HG03025 (cell line): ENCODE data around the gene TJP1.
"Not testable (repeated sequence)": the region's sequence is repeated elsewhere in the genome, so short reads cannot be mapped to it uniquely, and the experiment has no call there.

Experiments
- ATAC-seq: cut with Tn5 transposase; IDR thresholded peaks from one replicate; pipeline ENCODE4 v1.9.1; 2021; ENCODE audit warnings: mild to moderate bottlenecking, moderate library complexity; ENCODE audit not compliant: unreplicated experiment, low FRiP score

Gene TJP1

GRCh38 chr15:29802411-29802810, 19.9 kb downstream of the TJP1 start:
- no peak for ATAC-seq

- ATAC-seq = no peak
Measured at GRCh38 chr15:29800491-29801366, 21.5 kb downstream of the TJP1 start.

- ATAC-seq = no peak
Measured at GRCh38 chr15:29799859-29800258, 22.4 kb downstream of the TJP1 start.

GRCh38 chr15:29795610-29796009, 26.7 kb downstream of the TJP1 start:
- no peak for ATAC-seq

- no peak for ATAC-seq
Measured at GRCh38 chr15:29792426-29793159, 29.7 kb downstream of the TJP1 start.

- ATAC-seq = no peak
Measured at GRCh38 chr15:29790607-29791006, 31.7 kb downstream of the TJP1 start.

- ATAC-seq = no peak
Measured at GRCh38 chr15:29789871-29790270, 32.4 kb downstream of the TJP1 start.

- no peak for ATAC-seq
Measured at GRCh38 chr15:29788433-29789034, 33.7 kb downstream of the TJP1 start.

- no peak for ATAC-seq
Measured at GRCh38 chr15:29787767-29788166, 34.5 kb downstream of the TJP1 start.

GRCh38 chr15:29785642-29786041, 36.6 kb downstream of the TJP1 start:
- no peak for ATAC-seq

- no peak for ATAC-seq
Measured at GRCh38 chr15:29785136-29785535, 37.1 kb downstream of the TJP1 start.

- ATAC-seq = no peak
Measured at GRCh38 chr15:29784413-29784812, 37.9 kb downstream of the TJP1 start.

GRCh38 chr15:29782816-29783215, 39.5 kb downstream of the TJP1 start:
- ATAC-seq = not testable (repeated sequence)

- no peak for ATAC-seq
Measured at GRCh38 chr15:29778382-29778781, 43.9 kb downstream of the TJP1 start.

- ATAC-seq = no peak
Measured at GRCh38 chr15:29776859-29777258, 45.4 kb downstream of the TJP1 start.

GRCh38 chr15:29774900-29775299, 47.4 kb downstream of the TJP1 start:
- ATAC-seq = no peak

GRCh38 chr15:29773816-29774215, 48.5 kb downstream of the TJP1 start:
- ATAC-seq = no peak

GRCh38 chr15:29773000-29773399, 49.3 kb downstream of the TJP1 start:
- ATAC-seq = no peak

GRCh38 chr15:29770796-29771195, 51.5 kb downstream of the TJP1 start:
- no peak for ATAC-seq

- no peak for ATAC-seq
Measured at GRCh38 chr15:29765898-29766527, 56.3 kb downstream of the TJP1 start.
